HG02973 (cell line): ENCODE measurements around the gene CD55.

Source experiments
- ATAC-seq: cut with Tn5 transposase; IDR thresholded peaks from one replicate; pipeline ENCODE4 v1.9.1; 2021; ENCODE audit warnings: moderate library complexity; ENCODE audit not compliant: unreplicated experiment

Gene CD55

GRCh38 chr1:207321079-207321789 lies at the start of gene CD55:
Gene CD55 (plus strand): TSS chr1:207321678. CDS start chr1:207321766, 88 bp downstream.
- ATAC-seq, result peak; percentile 89

- no peak for ATAC-seq
Observed at GRCh38 chr1:207274882-207275281, 46.6 kb upstream of the CD55 start.

- no peak for ATAC-seq
Observed at GRCh38 chr1:207276465-207276864, 45.0 kb upstream of the CD55 start.

- no peak for ATAC-seq
Observed at GRCh38 chr1:207277241-207277640, 44.2 kb upstream of the CD55 start.

GRCh38 chr1:207279652-207280051 lies 41.8 kb upstream of the CD55 start:
- ATAC-seq, result no peak

- no peak for ATAC-seq
Observed at GRCh38 chr1:207280706-207281105, 40.8 kb upstream of the CD55 start.

- no peak for ATAC-seq
Observed at GRCh38 chr1:207282058-207282457, 39.4 kb upstream of the CD55 start.

GRCh38 chr1:207282496-207283380 lies 38.7 kb upstream of the CD55 start:
- no peak for ATAC-seq

- no peak for ATAC-seq
Observed at GRCh38 chr1:207283421-207283820, 38.1 kb upstream of the CD55 start.

- ATAC-seq, result no peak
Observed at GRCh38 chr1:207284209-207284897, 37.1 kb upstream of the CD55 start.

GRCh38 chr1:207286786-207287468 lies 34.6 kb upstream of the CD55 start:
- no peak for ATAC-seq

- ATAC-seq, result no peak
Observed at GRCh38 chr1:207288315-207288714, 33.2 kb upstream of the CD55 start.

GRCh38 chr1:207289756-207290155 lies 31.7 kb upstream of the CD55 start:
- no peak for ATAC-seq

GRCh38 chr1:207291723-207292122 lies 29.8 kb upstream of the CD55 start:
- ATAC-seq, result no peak

GRCh38 chr1:207298186-207298585 lies 23.3 kb upstream of the CD55 start:
- no peak for ATAC-seq

GRCh38 chr1:207298636-207299398 lies 22.7 kb upstream of the CD55 start:
- no peak for ATAC-seq

GRCh38 chr1:207300970-207301369 lies 20.5 kb upstream of the CD55 start:
- ATAC-seq, result no peak

GRCh38 chr1:207302618-207303393 lies 18.7 kb upstream of the CD55 start:
- no peak for ATAC-seq

GRCh38 chr1:207304710-207305488 lies 16.6 kb upstream of the CD55 start:
- ATAC-seq, result no peak
